GM13976 (cell line): ENCODE measurements around the gene CFAP221.

ENCODE experiments used
- DNase-seq: peaks from one replicate; pipeline ENCODE4 v3.0.0; 2012; ENCODE audit warnings: low spot score
- CTCF ChIP-seq: IDR thresholded peaks from 2 replicates; pipeline ENCODE4 v1.5.1; 2012; ENCODE audit warnings: borderline replicate concordance, mild to moderate bottlenecking; ENCODE audit not compliant: insufficient read depth; ENCODE audit errors: extremely low read depth, missing control alignments, control extremely low read depth
- in situ Hi-C: fragments of 300-500 bp; cut with MboI; formaldehyde crosslinking; loops from one replicate; pipeline ENCODE4 v1.12.0; 2022; ENCODE audit warnings: low sequenced_read_pairs, mixed read lengths, inconsistent platforms; ENCODE audit not compliant: unreplicated experiment

The CFAP221 gene

DNA sequence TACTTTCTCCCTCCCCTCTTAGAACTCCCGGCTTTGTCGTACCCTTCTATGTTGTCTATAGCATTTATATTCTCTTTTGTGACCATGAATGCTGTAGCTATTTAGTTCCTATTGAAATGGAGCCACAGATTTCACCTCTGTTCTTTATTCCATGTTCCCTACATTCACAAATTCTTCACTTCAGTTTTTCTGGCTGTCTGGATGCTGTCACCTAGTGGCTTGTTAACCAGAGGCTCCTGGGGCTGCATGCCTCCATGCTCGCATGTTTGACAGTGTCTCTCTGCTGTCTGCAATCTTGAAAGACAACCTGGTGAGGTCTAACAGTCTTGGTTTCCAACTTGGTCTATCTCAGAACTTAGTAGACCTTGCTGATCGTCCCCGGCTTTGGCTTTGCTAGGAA is 48.2 kb downstream of the CFAP221 start:
- in situ Hi-C loops: no loop called here
- TF ChIP-seq CTCF: no peak
- DNase-seq: no peak

- in situ Hi-C loops: no loop called here
- DNase-seq: no peak
- TF ChIP-seq CTCF: no peak
These were observed 52.4 kb downstream of the CFAP221 start for GRCh38 chr2:119596638-119597037.

DNA sequence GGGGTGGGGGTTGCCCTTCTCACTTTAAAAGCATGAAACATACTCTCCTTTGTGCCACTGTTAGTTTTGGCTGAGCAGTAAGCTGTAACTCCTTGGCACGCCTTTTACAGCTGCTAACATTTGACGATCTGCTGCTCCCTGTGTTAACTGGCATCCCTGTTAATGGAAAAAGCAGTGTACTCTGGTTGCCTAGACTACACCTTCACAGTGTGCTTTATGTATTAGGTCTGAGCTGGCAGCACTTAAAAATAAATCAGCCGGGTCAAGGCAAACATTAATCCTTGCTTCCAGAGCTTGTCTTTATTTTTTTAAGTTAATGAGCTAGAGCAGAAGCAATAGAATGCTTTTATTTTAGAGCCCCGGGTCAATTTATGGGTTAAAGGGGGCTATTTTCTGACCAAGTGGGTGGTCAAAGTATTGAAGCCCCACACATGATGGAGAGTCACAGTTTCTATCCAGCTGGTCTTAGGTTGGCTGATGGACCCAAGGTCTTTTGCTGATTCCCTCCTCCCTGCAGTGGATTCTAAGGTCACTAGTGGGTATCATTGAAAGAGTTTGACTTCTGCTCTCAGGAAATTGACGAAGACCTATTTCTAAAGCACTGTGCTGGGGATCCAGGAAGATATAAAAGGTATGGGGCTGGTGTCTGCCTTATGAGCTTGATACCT is 54.5 kb downstream of the CFAP221 start:
- in situ Hi-C loops: no loop called here
- no peak for DNase-seq
- TF ChIP-seq CTCF: no peak

DNA sequence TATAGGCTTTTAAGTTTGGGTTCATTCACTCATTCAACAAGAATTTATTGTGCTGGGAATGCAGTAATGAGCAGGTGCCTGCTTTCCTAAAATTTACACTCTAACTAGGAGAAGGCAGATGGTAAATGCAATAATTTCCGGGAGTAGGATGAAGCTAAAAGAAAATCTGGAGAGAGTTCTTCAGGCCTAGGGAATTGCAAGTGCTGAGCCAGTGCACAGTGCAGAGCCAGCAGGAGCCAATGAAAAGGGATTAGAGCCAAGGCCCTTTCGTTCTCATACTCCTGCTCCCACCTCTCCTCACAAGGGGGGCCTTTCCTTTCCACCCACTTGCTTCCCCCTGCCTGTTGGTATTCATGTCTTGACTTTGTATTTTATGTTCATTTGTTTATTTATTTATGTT is 55.1 kb downstream of the CFAP221 start:
- DNase-seq: no peak
- TF ChIP-seq CTCF: no peak
- in situ Hi-C loops: no loop called here

DNA sequence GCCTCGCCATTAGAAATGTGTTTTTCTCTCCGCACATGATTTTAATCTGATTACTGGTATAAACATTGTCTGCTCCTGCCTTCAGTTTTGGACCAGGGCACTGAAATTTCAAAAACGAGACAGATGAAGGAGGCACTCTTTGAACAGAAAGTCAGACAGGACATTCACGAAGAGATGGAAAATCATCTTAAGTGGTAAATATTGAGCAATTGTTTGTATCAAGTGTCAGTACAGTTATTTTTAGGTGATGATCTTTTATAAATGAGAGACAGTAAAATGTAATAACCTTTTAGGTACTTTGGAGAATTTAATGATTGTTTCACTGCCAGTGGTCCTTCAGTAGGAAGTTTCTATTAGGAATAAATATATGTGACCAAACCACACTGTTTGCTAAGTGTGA is 60.8 kb downstream of the CFAP221 start:
- no peak for DNase-seq
- in situ Hi-C loops: no loop called here
- no peak for TF ChIP-seq CTCF

DNA sequence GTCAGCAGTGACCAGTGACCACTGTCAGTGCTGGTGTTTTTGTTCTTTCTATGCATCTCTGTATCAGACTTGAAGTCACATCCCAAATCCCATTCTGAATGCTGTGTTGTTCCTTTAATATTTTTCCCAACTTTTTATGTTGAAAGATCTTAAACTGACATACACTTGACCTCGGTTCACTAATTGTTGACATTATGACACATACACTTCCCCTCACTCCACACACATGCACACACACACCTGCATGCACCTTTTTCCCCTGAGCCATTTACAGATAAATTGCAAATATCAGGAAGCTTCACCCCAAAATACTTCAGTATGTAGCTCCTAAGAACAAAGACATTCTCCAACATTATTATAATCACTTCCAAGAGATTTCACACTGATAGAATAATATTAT is 62.4 kb downstream of the CFAP221 start:
- in situ Hi-C loops: no loop called here
- DNase-seq: no peak
- no peak for TF ChIP-seq CTCF

DNA sequence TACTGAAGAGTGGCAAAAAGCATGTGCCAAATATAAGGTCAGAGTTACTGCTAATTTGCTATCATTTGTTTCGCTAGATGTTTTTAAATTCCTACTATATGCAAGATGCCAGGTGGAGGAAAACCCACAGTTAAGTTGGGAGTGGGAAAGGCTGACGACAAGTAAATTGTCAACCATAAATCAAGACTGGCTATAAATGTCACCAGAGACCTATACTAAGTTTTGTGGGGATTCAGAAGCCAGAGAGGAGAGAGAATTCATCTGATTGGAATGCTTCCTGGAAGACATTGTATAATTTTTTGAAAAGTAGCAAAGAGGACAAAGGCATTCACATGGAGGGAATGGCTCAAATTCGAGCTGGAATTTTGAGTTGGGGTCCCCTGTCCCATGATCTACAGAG is 64.3 kb downstream of the CFAP221 start:
- TF ChIP-seq CTCF: no peak
- no peak for DNase-seq
- in situ Hi-C loops: no loop called here
